GM23338 (cell line): Measurements from ENCODE around the gene PPP2R5A.

Experiments used
- CREB1 ChIP-seq: fragments of 250-450 bp; sonication (Bioruptor Pico); IDR thresholded peaks from 2 replicates; pipeline ENCODE4 v1.5.0; 2020; ENCODE audit warnings: low read depth, mild to moderate bottlenecking, moderate library complexity
- CTCF ChIP-seq, 2 experiments: fragments of 200-600 bp in 1 of 2; sonication (generic) in 1 of 2; conservative IDR thresholded peaks; 2 replicates each; pipeline versions ENCODE4 v1.5.1 to v1.6.1; 2016 to 2017; ENCODE audit warnings: antibody characterized with exemption in 2 of 2, low read depth in 2 of 2, mild to moderate bottlenecking in 2 of 2, moderate library complexity in 1 of 2
- EZH2 ChIP-seq: fragments of 200-600 bp; sonication (generic); IDR thresholded peaks from one replicate; pipeline ENCODE4 v1.8.0; 2017; ENCODE audit warnings: antibody characterized with exemption, mild to moderate bottlenecking, low read depth; ENCODE audit not compliant: unreplicated experiment
- EZH2phosphoT487 ChIP-seq: fragments of 200-600 bp; sonication (generic); IDR thresholded peaks from one replicate; pipeline ENCODE4 v1.8.1; 2018; ENCODE audit warnings: antibody characterized with exemption; ENCODE audit not compliant: unreplicated experiment
- POLR2AphosphoS5 ChIP-seq: IDR thresholded peaks from 2 replicates; pipeline ENCODE4 v1.6.1; 2016; ENCODE audit warnings: antibody characterized with exemption, low read depth
- REST ChIP-seq: IDR thresholded peaks from one replicate; pipeline ENCODE4 v1.6.1; 2018; ENCODE audit warnings: antibody characterized with exemption; ENCODE audit not compliant: unreplicated experiment
- STAT1 ChIP-seq: IDR thresholded peaks from one replicate; pipeline ENCODE4 v1.6.1; 2016; ENCODE audit warnings: antibody characterized with exemption; ENCODE audit not compliant: unreplicated experiment
- ZNF114 ChIP-seq: fragments of 250-450 bp; sonication (Bioruptor Pico); IDR thresholded peaks from 2 replicates; pipeline ENCODE4 v1.5.0; 2020; ENCODE audit warnings: mild to moderate bottlenecking, moderate library complexity
- ZNF331 ChIP-seq: fragments of 250-450 bp; sonication (Bioruptor Pico); IDR thresholded peaks from 2 replicates; pipeline ENCODE4 v1.5.0; 2020; ENCODE audit warnings: low read depth, mild to moderate bottlenecking, moderate library complexity
- TF ChIP-seq, protein P1 (sequence below): fragments of 250-450 bp; sonication (Bioruptor Pico); IDR thresholded peaks from 2 replicates; pipeline ENCODE4 v1.5.0; 2020; ENCODE audit warnings: mild to moderate bottlenecking, moderate library complexity

DNA sequence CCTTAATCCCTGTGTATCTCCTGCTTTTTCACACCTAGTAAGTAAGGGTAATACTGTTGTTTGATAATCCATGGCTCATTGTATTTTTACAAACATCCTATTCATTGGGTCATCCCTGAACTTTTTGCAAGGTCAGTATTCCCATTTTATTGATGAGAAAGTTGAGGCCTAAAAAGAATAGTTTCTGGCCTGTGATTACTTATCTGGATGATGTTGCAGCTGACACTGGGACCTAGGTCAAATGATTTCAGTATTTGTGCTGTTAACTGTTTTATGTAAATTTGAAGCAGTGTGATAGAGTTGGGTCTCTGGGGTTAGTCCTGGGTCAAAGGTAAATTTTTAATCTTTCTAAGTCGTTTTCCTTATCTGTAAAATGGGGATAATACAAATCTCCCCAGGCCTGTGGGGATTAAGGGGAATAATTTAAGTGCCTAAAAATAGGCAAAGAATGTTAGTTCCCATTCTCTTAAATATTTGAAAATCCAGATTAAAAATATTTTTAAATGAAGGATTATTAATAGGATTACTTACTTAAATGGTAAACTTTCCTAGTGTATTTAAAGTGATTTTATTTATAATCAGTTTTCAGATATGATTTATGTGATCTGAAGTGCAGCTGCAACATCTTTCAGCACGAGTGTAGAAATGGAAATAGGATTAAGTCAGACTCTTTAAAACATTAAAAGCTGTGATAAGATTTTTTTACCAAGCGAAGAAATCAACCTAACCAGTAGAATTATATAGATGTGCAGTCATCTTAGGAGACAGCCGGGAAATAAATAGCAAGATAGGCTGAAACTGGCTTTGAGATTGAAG is 4.3 kb downstream of the PPP2R5A start:
- TF ChIP-seq CTCF (conservative IDR thresholded peaks at IDR 0.05; ENCODE audit: low read depth in 2 of 2) (no peak), ZNF331 (CRISPR knock-in tag) (no peak), POLR2AphosphoS5 (no peak), EZH2phosphoT487 (no peak), EZH2 (no peak), ZNF114 (CRISPR knock-in tag) (no peak), CREB1 (CRISPR knock-in tag) (no peak), REST (no peak), STAT1 (no peak)
- TF ChIP-seq, protein P1, sequence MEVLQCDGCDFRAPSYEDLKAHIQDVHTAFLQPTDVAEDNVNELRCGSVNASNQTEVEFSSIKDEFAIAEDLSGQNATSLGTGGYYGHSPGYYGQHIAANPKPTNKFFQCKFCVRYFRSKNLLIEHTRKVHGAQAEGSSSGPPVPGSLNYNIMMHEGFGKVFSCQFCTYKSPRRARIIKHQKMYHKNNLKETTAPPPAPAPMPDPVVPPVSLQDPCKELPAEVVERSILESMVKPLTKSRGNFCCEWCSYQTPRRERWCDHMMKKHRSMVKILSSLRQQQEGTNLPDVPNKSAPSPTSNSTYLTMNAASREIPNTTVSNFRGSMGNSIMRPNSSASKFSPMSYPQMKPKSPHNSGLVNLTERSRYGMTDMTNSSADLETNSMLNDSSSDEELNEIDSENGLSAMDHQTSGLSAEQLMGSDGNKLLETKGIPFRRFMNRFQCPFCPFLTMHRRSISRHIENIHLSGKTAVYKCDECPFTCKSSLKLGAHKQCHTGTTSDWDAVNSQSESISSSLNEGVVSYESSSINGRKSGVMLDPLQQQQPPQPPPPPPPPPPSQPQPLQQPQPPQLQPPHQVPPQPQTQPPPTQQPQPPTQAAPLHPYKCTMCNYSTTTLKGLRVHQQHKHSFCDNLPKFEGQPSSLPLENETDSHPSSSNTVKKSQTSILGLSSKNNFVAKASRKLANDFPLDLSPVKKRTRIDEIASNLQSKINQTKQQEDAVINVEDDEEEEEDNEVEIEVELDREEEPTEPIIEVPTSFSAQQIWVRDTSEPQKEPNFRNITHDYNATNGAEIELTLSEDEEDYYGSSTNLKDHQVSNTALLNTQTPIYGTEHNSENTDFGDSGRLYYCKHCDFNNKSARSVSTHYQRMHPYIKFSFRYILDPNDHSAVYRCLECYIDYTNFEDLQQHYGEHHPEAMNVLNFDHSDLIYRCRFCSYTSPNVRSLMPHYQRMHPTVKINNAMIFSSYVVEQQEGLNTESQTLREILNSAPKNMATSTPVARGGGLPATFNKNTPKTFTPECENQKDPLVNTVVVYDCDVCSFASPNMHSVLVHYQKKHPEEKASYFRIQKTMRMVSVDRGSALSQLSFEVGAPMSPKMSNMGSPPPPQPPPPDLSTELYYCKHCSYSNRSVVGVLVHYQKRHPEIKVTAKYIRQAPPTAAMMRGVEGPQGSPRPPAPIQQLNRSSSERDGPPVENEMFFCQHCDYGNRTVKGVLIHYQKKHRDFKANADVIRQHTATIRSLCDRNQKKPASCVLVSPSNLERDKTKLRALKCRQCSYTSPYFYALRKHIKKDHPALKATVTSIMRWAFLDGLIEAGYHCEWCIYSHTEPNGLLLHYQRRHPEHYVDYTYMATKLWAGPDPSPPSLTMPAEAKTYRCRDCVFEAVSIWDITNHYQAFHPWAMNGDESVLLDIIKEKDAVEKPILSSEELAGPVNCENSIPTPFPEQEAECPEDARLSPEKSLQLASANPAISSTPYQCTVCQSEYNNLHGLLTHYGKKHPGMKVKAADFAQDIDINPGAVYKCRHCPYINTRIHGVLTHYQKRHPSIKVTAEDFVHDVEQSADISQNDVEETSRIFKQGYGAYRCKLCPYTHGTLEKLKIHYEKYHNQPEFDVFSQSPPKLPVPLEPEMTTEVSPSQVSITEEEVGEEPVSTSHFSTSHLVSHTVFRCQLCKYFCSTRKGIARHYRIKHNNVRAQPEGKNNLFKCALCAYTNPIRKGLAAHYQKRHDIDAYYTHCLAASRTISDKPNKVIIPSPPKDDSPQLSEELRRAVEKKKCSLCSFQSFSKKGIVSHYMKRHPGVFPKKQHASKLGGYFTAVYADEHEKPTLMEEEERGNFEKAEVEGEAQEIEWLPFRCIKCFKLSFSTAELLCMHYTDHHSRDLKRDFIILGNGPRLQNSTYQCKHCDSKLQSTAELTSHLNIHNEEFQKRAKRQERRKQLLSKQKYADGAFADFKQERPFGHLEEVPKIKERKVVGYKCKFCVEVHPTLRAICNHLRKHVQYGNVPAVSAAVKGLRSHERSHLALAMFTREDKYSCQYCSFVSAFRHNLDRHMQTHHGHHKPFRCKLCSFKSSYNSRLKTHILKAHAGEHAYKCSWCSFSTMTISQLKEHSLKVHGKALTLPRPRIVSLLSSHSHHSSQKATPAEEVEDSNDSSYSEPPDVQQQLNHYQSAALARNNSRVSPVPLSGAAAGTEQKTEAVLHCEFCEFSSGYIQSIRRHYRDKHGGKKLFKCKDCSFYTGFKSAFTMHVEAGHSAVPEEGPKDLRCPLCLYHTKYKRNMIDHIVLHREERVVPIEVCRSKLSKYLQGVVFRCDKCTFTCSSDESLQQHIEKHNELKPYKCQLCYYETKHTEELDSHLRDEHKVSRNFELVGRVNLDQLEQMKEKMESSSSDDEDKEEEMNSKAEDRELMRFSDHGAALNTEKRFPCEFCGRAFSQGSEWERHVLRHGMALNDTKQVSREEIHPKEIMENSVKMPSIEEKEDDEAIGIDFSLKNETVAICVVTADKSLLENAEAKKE (CRISPR knock-in tag): no peak
